Thyroid gland (tissue), 4 donors: ENCODE data around the gene CBLC.

Source experiments
- POLR2A ChIP-seq, 2 donors: fragments of 450-650 bp; IDR thresholded peaks; one replicate each; pipeline ENCODE4 v1.6.1; 2017; ENCODE audit warnings: antibody characterized with exemption in 2 of 2, mild to moderate bottlenecking in 2 of 2, moderate library complexity in 1 of 2
- TF ChIP-seq, protein P1 (sequence below), 6 experiments: fragments of 200-600 bp in 3 of 6; fragments of 450-650 bp in 3 of 6; sonication (generic) in 3 of 6; IDR thresholded peaks; one replicate each; pipeline ENCODE4 v1.5.1; 2016 to 2019; ENCODE audit warnings: antibody characterized with exemption in 6 of 6, mild to moderate bottlenecking in 2 of 6, inconsistent platforms in 1 of 6, moderate library complexity in 1 of 6

DNA sequence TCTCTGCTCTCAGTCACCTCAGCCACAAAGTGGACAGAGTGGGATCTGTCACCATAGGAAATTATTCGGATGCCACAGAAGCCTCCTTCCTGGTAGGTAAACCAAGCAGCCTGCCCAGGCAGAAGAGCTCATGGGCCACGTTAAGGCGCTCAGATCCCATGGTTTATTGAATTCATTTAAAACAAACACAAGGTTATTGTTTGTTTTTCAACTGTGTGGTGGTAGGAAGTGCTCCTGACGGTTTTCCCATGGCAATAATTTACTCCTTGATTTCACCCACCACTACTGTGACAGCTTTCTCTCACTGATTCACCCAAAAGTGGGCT lies 45.6 kb downstream of the CBLC start:
- no peak for TF ChIP-seq POLR2A (IDR thresholded peaks at IDR 0.05)
- TF ChIP-seq, protein P1, sequence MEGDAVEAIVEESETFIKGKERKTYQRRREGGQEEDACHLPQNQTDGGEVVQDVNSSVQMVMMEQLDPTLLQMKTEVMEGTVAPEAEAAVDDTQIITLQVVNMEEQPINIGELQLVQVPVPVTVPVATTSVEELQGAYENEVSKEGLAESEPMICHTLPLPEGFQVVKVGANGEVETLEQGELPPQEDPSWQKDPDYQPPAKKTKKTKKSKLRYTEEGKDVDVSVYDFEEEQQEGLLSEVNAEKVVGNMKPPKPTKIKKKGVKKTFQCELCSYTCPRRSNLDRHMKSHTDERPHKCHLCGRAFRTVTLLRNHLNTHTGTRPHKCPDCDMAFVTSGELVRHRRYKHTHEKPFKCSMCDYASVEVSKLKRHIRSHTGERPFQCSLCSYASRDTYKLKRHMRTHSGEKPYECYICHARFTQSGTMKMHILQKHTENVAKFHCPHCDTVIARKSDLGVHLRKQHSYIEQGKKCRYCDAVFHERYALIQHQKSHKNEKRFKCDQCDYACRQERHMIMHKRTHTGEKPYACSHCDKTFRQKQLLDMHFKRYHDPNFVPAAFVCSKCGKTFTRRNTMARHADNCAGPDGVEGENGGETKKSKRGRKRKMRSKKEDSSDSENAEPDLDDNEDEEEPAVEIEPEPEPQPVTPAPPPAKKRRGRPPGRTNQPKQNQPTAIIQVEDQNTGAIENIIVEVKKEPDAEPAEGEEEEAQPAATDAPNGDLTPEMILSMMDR (IDR thresholded peaks at IDR 0.05), result no peak
